Gastroesophageal sphincter (tissue), 4 donors: ENCODE results near the gene CREBBP. TPM values are rescaled to one million over a fixed set of nuclear protein-coding genes. Genes with fewer than 3 reads are reported as not detected.
A peak's percentile ranks its signal among the peaks of the same experiment; 100 is the strongest.
"Not testable (repeated sequence)": the region's sequence is repeated elsewhere in the genome, so short reads cannot be mapped to it uniquely, and the experiment has no call there.

Source experiments
- ATAC-seq: fragments of 150-250 bp; one replicate; pipeline ENCODE4 v1.9.1; 2016; ENCODE audit warnings: mild to moderate bottlenecking, moderate library complexity
- H3K27ac ChIP-seq, 4 donors: fragments of 200-600 bp; sonication (generic) in 3 of 4; 1 replicate in 3 of 4; 2 replicates in 1 of 4; pipeline ENCODE4 v1.5.1; 2016 to 2019
- H3K27me3 ChIP-seq: fragments of 200-600 bp; sonication (generic); one replicate; pipeline ENCODE4 v1.5.1; 2019
- H3K36me3 ChIP-seq, 2 donors: fragments of 200-600 bp; sonication (generic); one replicate each; pipeline ENCODE4 v1.5.1; 2019; ENCODE audit warnings: control low read depth in 1 of 2
- H3K4me1 ChIP-seq, 3 donors: fragments of 200-600 bp; sonication (generic); 1 replicate in 2 of 3; 2 replicates in 1 of 3; pipeline ENCODE4 v1.5.1; 2016 to 2019; ENCODE audit warnings: control low read depth in 2 of 3
- H3K4me3 ChIP-seq, 2 donors: fragments of 200-600 bp; sonication (generic); one replicate each; pipeline ENCODE4 v1.5.1; 2019; ENCODE audit warnings: mild to moderate bottlenecking in 1 of 2, moderate library complexity in 1 of 2
- H3K9me3 ChIP-seq, 3 donors: fragments of 200-600 bp; sonication (generic); one replicate each; pipeline ENCODE4 v1.5.1; 2017 to 2019; ENCODE audit warnings: control low read depth in 2 of 3
- EP300 ChIP-seq: sonication (generic); formaldehyde crosslinking; IDR thresholded peaks from one replicate; pipeline ENCODE4 v1.6.1; 2017; ENCODE audit warnings: antibody characterized with exemption, mild to moderate bottlenecking
- POLR2A ChIP-seq, 2 donors: fragments of 450-650 bp; IDR thresholded peaks; one replicate each; pipeline ENCODE4 v1.6.1; 2017; ENCODE audit warnings: antibody characterized with exemption in 2 of 2, mild to moderate bottlenecking in 2 of 2, moderate library complexity in 1 of 2
- POLR2AphosphoS5 ChIP-seq: sonication (generic); formaldehyde crosslinking; IDR thresholded peaks from one replicate; pipeline ENCODE4 v1.6.1; 2017; ENCODE audit warnings: antibody characterized with exemption
- WGBS, 2 donors: methylation state at CpG; one replicate each; pipeline ENCODE4 v1.1.5; 2018; ENCODE audit warnings: low coverage in 1 of 2; 5-methylcytosine and 5-hydroxymethylcytosine counted together
- total RNA-seq, 4 donors: library from RNA; depleted of rRNA; stranded (reverse); fragments of >200 nt; gene quantifications; one replicate each; pipeline ENCODE4 v1.1.0, GENCODE V29; 2016
- TF ChIP-seq, protein P1 (sequence below), 4 experiments: fragments of 200-600 bp in 2 of 4; fragments of 450-650 bp in 2 of 4; sonication (generic) in 1 of 4; IDR thresholded peaks; one replicate each; pipeline ENCODE4 v1.5.1; 2017 to 2019; ENCODE audit warnings: antibody characterized with exemption in 4 of 4, mild to moderate bottlenecking in 2 of 4, moderate library complexity in 2 of 4

CREBBP gene
- total RNA-seq, 4 donors from 2014 or later = 45.9 to 115 (median 61.7) TPM

DNA sequence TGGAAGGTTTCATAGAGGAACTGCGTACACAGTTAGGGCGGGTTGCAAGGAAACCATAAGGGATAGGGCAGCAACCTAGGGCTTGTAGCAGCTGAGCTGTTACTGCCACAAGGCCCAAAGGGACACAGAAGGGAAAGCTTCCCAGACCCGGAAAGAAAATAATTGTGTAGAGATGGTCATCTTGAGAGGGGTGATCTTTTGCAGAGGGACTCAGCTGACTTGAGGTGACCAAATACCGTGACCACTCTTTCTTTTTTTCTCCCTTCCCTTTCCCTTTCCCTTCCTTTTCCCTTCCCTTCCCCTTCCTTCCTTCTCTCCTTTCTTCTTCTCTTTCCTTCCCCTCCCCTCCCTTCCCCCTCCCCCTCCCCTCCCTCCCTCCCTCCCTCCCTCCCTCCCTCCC is 8.5 kb upstream of the CREBBP start:
- Histone ChIP-seq H3K9me3 (no peaks in the 10 kb centered on the region), H3K4me3 (no peak overlapping the region), H3K4me1 (no peaks in the 10 kb centered on the region), H3K36me3 (no peaks in the 10 kb centered on the region), H3K27ac (no peak overlapping the region), H3K27me3 (peaks cover 11% of the 10 kb centered on the region)
- WGBS, 2 donors = 79% methylated on average over 2 of the region's 4 CpGs; no CpG with 5 or more reads in 1 of the 2 donors
- ATAC-seq = no peak
- TF ChIP-seq POLR2AphosphoS5 = no peak
- TF ChIP-seq, protein P1, sequence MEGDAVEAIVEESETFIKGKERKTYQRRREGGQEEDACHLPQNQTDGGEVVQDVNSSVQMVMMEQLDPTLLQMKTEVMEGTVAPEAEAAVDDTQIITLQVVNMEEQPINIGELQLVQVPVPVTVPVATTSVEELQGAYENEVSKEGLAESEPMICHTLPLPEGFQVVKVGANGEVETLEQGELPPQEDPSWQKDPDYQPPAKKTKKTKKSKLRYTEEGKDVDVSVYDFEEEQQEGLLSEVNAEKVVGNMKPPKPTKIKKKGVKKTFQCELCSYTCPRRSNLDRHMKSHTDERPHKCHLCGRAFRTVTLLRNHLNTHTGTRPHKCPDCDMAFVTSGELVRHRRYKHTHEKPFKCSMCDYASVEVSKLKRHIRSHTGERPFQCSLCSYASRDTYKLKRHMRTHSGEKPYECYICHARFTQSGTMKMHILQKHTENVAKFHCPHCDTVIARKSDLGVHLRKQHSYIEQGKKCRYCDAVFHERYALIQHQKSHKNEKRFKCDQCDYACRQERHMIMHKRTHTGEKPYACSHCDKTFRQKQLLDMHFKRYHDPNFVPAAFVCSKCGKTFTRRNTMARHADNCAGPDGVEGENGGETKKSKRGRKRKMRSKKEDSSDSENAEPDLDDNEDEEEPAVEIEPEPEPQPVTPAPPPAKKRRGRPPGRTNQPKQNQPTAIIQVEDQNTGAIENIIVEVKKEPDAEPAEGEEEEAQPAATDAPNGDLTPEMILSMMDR (IDR thresholded peaks at IDR 0.05) = no peak

DNA sequence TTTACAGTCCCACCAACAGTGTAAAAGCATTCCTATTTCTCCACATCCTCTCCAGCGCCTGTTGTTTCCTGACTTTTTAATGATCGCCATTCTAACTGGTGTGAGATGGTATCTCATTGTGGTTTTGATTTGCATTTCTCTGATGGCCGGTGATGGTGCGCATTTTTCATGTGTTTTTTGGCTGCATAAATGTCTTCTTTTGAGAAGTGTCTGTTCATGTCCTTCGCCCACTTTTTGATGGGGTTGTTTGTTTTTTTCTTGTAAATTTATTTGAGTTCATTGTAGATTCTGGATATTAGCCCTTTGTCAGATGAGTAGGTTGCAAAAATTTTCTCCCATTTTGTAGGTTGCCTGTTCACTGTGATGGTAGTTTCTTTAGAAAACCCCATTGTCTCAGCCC is 5.5 kb upstream of the CREBBP start:
- not testable (repeated sequence) for H3K4me3 ChIP-seq, ATAC-seq
- 96 to 100% methylated on average over 4 to 5 of the region's 5 CpGs for WGBS, 2 donors

DNA sequence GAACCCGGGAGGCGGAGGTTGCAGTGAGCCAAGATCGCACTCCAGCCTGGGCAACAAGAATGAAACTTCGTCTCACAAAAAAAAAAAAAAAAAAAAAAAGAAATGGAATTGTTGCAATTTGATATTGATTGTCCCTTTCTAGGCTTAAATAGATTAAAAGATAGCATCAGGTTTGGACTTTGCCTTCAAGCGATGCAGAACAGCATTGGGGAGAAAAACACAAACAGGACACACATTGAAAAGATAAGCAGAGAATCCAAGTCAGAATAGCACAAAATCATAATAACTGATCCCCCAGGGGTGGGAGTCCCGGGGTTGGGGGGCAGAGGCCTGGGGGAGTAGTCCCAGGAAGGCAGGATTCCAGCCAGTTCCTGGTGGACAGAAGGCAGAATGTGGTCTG is 3.9 kb upstream of the CREBBP start:
- Histone ChIP-seq H3K27ac (no peak overlapping the region), H3K36me3 (no peaks in the 10 kb centered on the region), H3K4me3 (no peak overlapping the region), H3K4me1 (peaks cover 0 to 10% (median 0%) of the 10 kb centered on the region in 3 donors), H3K27me3 (no peaks in the 10 kb centered on the region), H3K9me3 (no peaks in the 10 kb centered on the region)
- ATAC-seq = no peak
- TF ChIP-seq POLR2A (IDR thresholded peaks at IDR 0.05) (no peak), EP300 (no peak), POLR2AphosphoS5 (no peak)
- TF ChIP-seq, protein P1 (IDR thresholded peaks at IDR 0.05) = no peak
- 71 to 82% methylated on average over 4 to 6 of the region's 6 CpGs for WGBS, 2 donors

More for the DNA sequence above, 5.5 kb upstream of the CREBBP start:
- H3K36me3 ChIP-seq, H3K4me1 ChIP-seq, H3K9me3 ChIP-seq, H3K27ac ChIP-seq: not testable (repeated sequence)
- peaks cover 11% of the 10 kb centered on the region for H3K27me3 ChIP-seq

DNA sequence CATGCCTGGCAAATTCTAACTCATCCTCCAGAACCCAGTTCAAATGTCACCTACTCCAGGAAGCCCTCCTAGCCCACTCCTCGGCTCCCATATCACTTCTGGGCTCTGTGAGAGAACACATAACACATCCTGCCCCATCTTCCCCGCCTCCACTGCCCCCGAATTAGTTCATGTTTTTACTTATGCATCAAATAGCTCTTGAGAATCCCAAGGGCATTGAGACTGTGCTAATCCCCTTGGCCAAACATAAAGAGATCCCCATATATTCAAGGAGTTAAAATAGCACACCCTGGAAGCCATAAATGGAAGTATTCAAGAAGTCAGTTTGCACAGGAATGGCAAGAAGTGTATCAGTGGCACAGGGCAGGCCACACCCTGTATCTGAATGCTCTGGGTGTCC is 2.0 kb upstream of the CREBBP start:
- TF ChIP-seq EP300 (no peak), POLR2A (IDR thresholded peaks at IDR 0.05) (no peak), POLR2AphosphoS5 (no peak)
- TF ChIP-seq, protein P1 (IDR thresholded peaks at IDR 0.05) = no peak
- WGBS, 2 donors = 80 to 89% methylated on average over 1 to 3 of the region's 3 CpGs
- Histone ChIP-seq H3K36me3 (no peaks in the 10 kb centered on the region), H3K27me3 (no peaks in the 10 kb centered on the region), H3K4me1 (peaks cover 0 to 23% (median 8%) of the 10 kb centered on the region in 3 donors), H3K9me3 (no peaks in the 10 kb centered on the region), H3K27ac (no peak overlapping the region), H3K4me3 (no peak overlapping the region)
- no peak for ATAC-seq

DNA sequence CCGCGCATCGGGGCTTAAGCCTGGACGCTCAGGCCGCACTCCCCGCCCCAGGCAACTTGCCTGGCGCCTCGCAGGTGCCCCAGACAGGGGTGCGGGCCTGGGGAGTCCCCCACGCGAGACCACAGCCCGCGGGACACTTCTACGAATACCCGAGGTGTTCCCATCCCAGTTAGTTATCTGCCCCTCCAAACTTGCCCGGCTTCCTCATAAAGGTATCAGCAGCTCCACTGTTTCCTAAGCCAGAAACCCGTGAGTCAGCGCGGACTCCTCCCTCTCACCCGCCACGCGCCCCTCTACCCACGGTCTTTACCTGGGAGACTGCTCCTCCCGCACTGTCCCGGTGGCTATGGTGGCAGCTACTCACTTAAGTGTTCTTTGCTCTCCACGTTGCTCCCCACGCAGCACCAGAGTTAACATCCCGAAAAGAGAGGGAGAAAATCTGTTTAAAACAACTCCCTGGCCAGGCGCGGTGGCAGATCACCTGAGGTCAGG is 1.0 kb upstream of the CREBBP start:
- Histone ChIP-seq H3K27me3 (no peaks in the 10 kb centered on the region), H3K4me1 (peaks cover 0 to 33% (median 18%) of the 10 kb centered on the region in 3 donors), H3K4me3 (peak overlapping the region in 1 of 2 donors; percentile 90), H3K36me3 (no peaks in the 10 kb centered on the region), H3K27ac (no peak overlapping the region), H3K9me3 (no peaks in the 10 kb centered on the region)
- no peak for ATAC-seq
- WGBS, 2 donors = 71 to 86% methylated on average over 9 to 15 of the region's 30 CpGs
- TF ChIP-seq POLR2A (IDR thresholded peaks at IDR 0.05) (no peak), POLR2AphosphoS5 (no peak), EP300 (no peak)
- TF ChIP-seq, protein P1 (IDR thresholded peaks at IDR 0.05) = no peak
